22Rv1 (cell line): Measurements from ENCODE around the gene VASP.

ENCODE experiments used
- CTCF ChIP-seq: fragments of 450-650 bp; IDR thresholded peaks from 2 replicates; pipeline ENCODE4 v1.5.1; 2017; ENCODE audit warnings: mild to moderate bottlenecking
- ZFX ChIP-seq: fragments of 450-650 bp; IDR thresholded peaks from 2 replicates; pipeline ENCODE4 v1.6.1; 2017; ENCODE audit warnings: antibody characterized with exemption, borderline replicate concordance

GRCh38 chr19:45503909-45504308, 3.4 kb upstream of the VASP start:
- TF ChIP-seq CTCF: no peak
- TF ChIP-seq ZFX: no peak
